CD4-positive, CD25-positive, alpha-beta regulatory T cell (primary cell): Measurements from ENCODE around the gene LAMTOR4. TPM values are rescaled to one million over a fixed set of nuclear protein-coding genes. Genes with fewer than 3 reads are reported as not detected.

ENCODE experiments used
- ATAC-seq, 2 donors: fragments of 150-1000 bp; cut with Tn5 transposase; one replicate each; pipeline ENCODE4 v1.10.0; 2021; ENCODE audit warnings: low read depth in 2 of 2, moderate number of reproducible peaks in 2 of 2, moderate library complexity in 1 of 2
- DNase-seq, 3 donors: peaks; one replicate each; pipeline versions ENCODE4 v3.0.0 to v3.0.0-alpha.2; 2012 to 2022; ENCODE audit warnings: mixed read lengths in 1 of 3
- H3K27ac ChIP-seq: one replicate; pipeline ENCODE4 v1.7.0; 2013; ENCODE audit warnings: mild to moderate bottlenecking, low read length; ENCODE audit not compliant: insufficient read depth, poor library complexity, severe bottlenecking
- H3K27me3 ChIP-seq: one replicate; pipeline ENCODE4 v1.7.0; 2013; ENCODE audit warnings: low read length; ENCODE audit not compliant: control insufficient read depth, insufficient read depth
- H3K36me3 ChIP-seq: one replicate; pipeline ENCODE4 v1.7.0; 2013; ENCODE audit warnings: mild to moderate bottlenecking, low read length, moderate library complexity; ENCODE audit not compliant: control insufficient read depth, insufficient read depth
- H3K4me1 ChIP-seq: 2 replicates; pipeline ENCODE4 v1.7.0; 2013; ENCODE audit warnings: mild to moderate bottlenecking, low read length; ENCODE audit not compliant: insufficient read depth, control insufficient read depth, poor library complexity, severe bottlenecking
- H3K4me3 ChIP-seq: one replicate; pipeline ENCODE4 v1.7.0; 2013; ENCODE audit warnings: low read depth, mild to moderate bottlenecking, low read length, moderate library complexity
- H3K9me3 ChIP-seq, 2 experiments: 1 replicate in 1 of 2; 2 replicates in 1 of 2; pipeline ENCODE4 v1.7.0; 2013; ENCODE audit warnings: low read length in 2 of 2, mild to moderate bottlenecking in 1 of 2, moderate library complexity in 1 of 2; ENCODE audit not compliant: control insufficient read depth in 2 of 2
- H3K27ac Mint-ChIP-seq, 3 donors: one replicate each; pipeline ENCODE4 v1.8.0; 2020 to 2022; ENCODE audit warnings: mild to moderate bottlenecking in 3 of 3, mixed read lengths in 3 of 3, moderate library complexity in 2 of 3
- H3K27me3 Mint-ChIP-seq: one replicate; pipeline ENCODE4 v1.8.0; 2022; ENCODE audit warnings: mild to moderate bottlenecking, mixed read lengths
- H3K36me3 Mint-ChIP-seq: one replicate; pipeline ENCODE4 v1.8.0; 2020; ENCODE audit warnings: mixed read lengths
- H3K4me1 Mint-ChIP-seq, 4 donors: one replicate each; pipeline ENCODE4 v1.8.0; 2020 to 2022; ENCODE audit warnings: mixed read lengths in 4 of 4, mild to moderate bottlenecking in 1 of 4
- H3K4me3 Mint-ChIP-seq, 4 donors: one replicate each; pipeline ENCODE4 v1.8.0; 2020 to 2022; ENCODE audit warnings: mild to moderate bottlenecking in 4 of 4, mixed read lengths in 4 of 4, moderate library complexity in 3 of 4
- H3K9me3 Mint-ChIP-seq, 7 donors: one replicate each; pipeline ENCODE4 v1.8.0; 2020 to 2022; ENCODE audit warnings: mixed read lengths in 7 of 7, mild to moderate bottlenecking in 3 of 7, moderate library complexity in 2 of 7
- polyA plus RNA-seq, 4 donors: library from polyadenylated mRNA; unstranded; fragments of 300-500 nt; fragmentation: Illumina TruSeq; gene quantifications; one replicate each; pipeline ENCODE4 v1.2.3, GENCODE V29; 2021
- total RNA-seq: library from RNA; stranded (reverse); gene quantifications from one replicate; pipeline ENCODE4 v1.2.3, GENCODE V29; 2022

Gene LAMTOR4
- total and polyA plus RNA-seq, 5 donors from 2014 or later, result 136 to 474 (median 460) TPM

DNA sequence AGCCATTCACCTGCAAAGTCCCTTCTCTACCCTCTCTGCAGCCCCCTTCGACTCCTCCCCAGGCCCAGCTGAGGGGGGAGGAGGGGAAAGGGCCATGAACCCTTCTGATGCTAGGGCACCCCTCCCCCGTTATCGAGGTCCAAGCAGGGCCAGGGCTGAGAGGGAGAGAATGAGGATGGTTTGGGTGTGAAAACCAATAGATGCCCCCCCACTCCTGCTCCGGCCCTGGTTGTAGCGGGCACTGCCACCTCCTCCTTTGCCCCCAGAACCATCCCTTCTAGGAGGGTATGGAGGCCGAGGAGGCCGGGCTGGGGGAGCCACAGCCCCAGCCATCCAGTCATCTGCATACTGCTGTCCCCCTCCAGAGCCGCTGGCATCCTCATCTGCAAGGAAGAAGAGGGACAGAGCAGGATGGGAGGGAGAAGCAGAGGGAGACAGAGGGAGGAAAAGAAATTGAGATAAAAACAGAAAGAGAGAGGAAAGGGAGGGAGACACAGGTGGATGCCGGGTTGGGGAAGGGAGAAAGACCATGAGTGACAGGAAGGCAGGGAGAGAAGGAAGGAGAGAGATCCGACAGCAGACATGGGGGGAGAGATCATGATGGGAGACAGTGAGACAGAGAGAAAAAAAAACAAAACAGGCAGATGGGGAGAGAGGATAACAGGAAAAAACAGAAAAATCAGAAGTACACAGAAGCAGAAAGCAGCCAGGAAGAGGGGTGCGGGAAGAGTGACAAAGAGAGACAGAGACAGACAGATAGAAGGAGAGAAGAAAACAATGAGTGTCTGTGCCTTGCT is 21.6 kb downstream of the LAMTOR4 start:
- H3K27me3 ChIP-seq, result no peaks in the 10 kb centered on the region
- H3K27ac Mint-ChIP-seq, result peak overlapping the region; percentile 86 to 98 (median 90)
- no peaks in the 10 kb centered on the region for H3K9me3 ChIP-seq
- H3K9me3 Mint-ChIP-seq, result peaks cover 0 to 3% (median 0%) of the 10 kb centered on the region in 7 donors
- peak overlapping the region; percentile 79 to 93 (median 84) for H3K4me3 Mint-ChIP-seq
- peaks cover 69% of the 10 kb centered on the region for H3K4me1 ChIP-seq
- ATAC-seq, result no peak
- peaks cover 54% of the 10 kb centered on the region for H3K27me3 Mint-ChIP-seq
- H3K36me3 Mint-ChIP-seq, result no peaks in the 10 kb centered on the region
- peak overlapping the region; percentile 54 for H3K27ac ChIP-seq
- no peak for DNase-seq
- H3K36me3 ChIP-seq, result no peaks in the 10 kb centered on the region
- H3K4me1 Mint-ChIP-seq, result peaks cover 8 to 71% (median 47%) of the 10 kb centered on the region in 4 donors
- H3K4me3 ChIP-seq, result no peak overlapping the region

- no peaks in the 10 kb centered on the region for H3K27me3 ChIP-seq
- Mint-ChIP-seq H3K27ac (peak overlapping the region in 2 of 3 donors; percentile 86 to 92), H3K9me3 (peaks cover 0 to 3% (median 0%) of the 10 kb centered on the region in 7 donors), H3K36me3 (no peaks in the 10 kb centered on the region), H3K27me3 (peaks cover 52% of the 10 kb centered on the region), H3K4me1 (peaks cover 8 to 69% (median 44%) of the 10 kb centered on the region in 4 donors), H3K4me3 (peak overlapping the region; percentile 79 to 93 (median 84))
- no peak overlapping the region for H3K4me3 ChIP-seq
- peaks cover 60% of the 10 kb centered on the region for H3K4me1 ChIP-seq
- H3K9me3 ChIP-seq, result no peaks in the 10 kb centered on the region
- H3K27ac ChIP-seq, result peak overlapping the region; percentile 23
- peak; percentile 23 to 36 for ATAC-seq
- peak in 1 of 3 donors; percentile 61 for DNase-seq
- H3K36me3 ChIP-seq, result no peaks in the 10 kb centered on the region
Measured at GRCh38 chr7:100171087-100171681, 22.5 kb downstream of the LAMTOR4 start.

DNA sequence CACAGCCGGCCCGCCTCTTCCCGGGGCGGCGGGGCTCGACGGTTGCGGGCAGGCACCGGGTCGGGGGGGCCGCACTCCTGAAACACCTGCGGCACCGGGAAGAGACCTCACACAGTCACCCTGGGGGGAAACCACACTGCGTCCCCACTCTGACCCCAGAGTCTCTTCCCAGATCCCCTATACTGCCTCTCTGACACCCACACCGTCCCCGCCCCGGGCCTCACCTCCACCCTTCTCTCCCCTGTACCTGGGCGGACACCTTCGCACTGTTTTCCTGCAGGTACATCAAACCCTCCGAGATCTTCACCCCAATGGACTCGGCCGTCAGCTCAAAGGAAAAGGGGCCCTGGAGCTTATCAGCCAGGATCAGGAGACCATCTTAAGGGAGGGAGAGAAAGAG is 23.1 kb downstream of the LAMTOR4 start:
- H3K4me1 ChIP-seq, result peaks cover 55% of the 10 kb centered on the region
- no peak overlapping the region for H3K4me3 ChIP-seq
- H3K27me3 ChIP-seq, result no peaks in the 10 kb centered on the region
- Mint-ChIP-seq H3K9me3 (no peaks in the 10 kb centered on the region), H3K27ac (peak overlapping the region in 1 of 3 donors; percentile 90), H3K4me1 (peaks cover 3 to 69% (median 41%) of the 10 kb centered on the region in 4 donors), H3K27me3 (peaks cover 46% of the 10 kb centered on the region), H3K4me3 (peak overlapping the region; percentile 50 to 87 (median 74)), H3K36me3 (no peaks in the 10 kb centered on the region)
- DNase-seq (peak in 1 of 3 donors; percentile 27), ATAC-seq (no peak)
- H3K36me3 ChIP-seq, result no peaks in the 10 kb centered on the region
- H3K27ac ChIP-seq, result peak overlapping the region; percentile 19
- H3K9me3 ChIP-seq, result no peaks in the 10 kb centered on the region

GRCh38 chr7:100173806-100174495 is 25.2 kb downstream of the LAMTOR4 start:
- Histone ChIP-seq H3K36me3 (no peaks in the 10 kb centered on the region), H3K4me1 (peaks cover 44% of the 10 kb centered on the region), H3K4me3 (no peak overlapping the region), H3K27ac (no peak overlapping the region), H3K9me3 (peaks cover 0 to 4% of the 10 kb centered on the region in 2 experiments), H3K27me3 (no peaks in the 10 kb centered on the region)
- H3K36me3 Mint-ChIP-seq, result no peaks in the 10 kb centered on the region
- peak overlapping the region in 2 of 3 donors; percentile 52 to 74 for H3K27ac Mint-ChIP-seq
- peak overlapping the region in 2 of 4 donors; percentile 2 to 56 for H3K4me3 Mint-ChIP-seq
- peaks cover 0 to 2% (median 0%) of the 10 kb centered on the region in 7 donors for H3K9me3 Mint-ChIP-seq
- ATAC-seq (no peak), DNase-seq (no peak)
- peaks cover 3 to 60% (median 25%) of the 10 kb centered on the region in 4 donors for H3K4me1 Mint-ChIP-seq
- H3K27me3 Mint-ChIP-seq, result peaks cover 31% of the 10 kb centered on the region

GRCh38 chr7:100174582-100174981 is 25.9 kb downstream of the LAMTOR4 start:
- peaks cover 3 to 60% (median 23%) of the 10 kb centered on the region in 4 donors for H3K4me1 Mint-ChIP-seq
- Histone ChIP-seq H3K27me3 (no peaks in the 10 kb centered on the region), H3K9me3 (peaks cover 0 to 4% of the 10 kb centered on the region in 2 experiments), H3K27ac (no peak overlapping the region), H3K36me3 (no peaks in the 10 kb centered on the region), H3K4me1 (peaks cover 41% of the 10 kb centered on the region), H3K4me3 (no peak overlapping the region)
- peaks cover 0 to 2% (median 0%) of the 10 kb centered on the region in 7 donors for H3K9me3 Mint-ChIP-seq
- H3K27me3 Mint-ChIP-seq, result peaks cover 24% of the 10 kb centered on the region
- H3K4me3 Mint-ChIP-seq, result peak overlapping the region in 2 of 4 donors; percentile 37 to 53
- H3K36me3 Mint-ChIP-seq, result no peaks in the 10 kb centered on the region
- no peak for DNase-seq
- ATAC-seq, result no peak
- H3K27ac Mint-ChIP-seq, result peak overlapping the region in 1 of 3 donors; percentile 27

GRCh38 chr7:100175296-100175935 is 26.7 kb downstream of the LAMTOR4 start:
- no peak overlapping the region for H3K4me3 ChIP-seq
- H3K27me3 ChIP-seq, result no peaks in the 10 kb centered on the region
- ATAC-seq, result no peak
- H3K9me3 Mint-ChIP-seq, result peaks cover 0 to 2% (median 0%) of the 10 kb centered on the region in 7 donors
- H3K27ac Mint-ChIP-seq, result peak overlapping the region in 2 of 3 donors; percentile 47 to 83
- H3K27me3 Mint-ChIP-seq, result peaks cover 17% of the 10 kb centered on the region
- no peak for DNase-seq
- H3K4me3 Mint-ChIP-seq, result peak overlapping the region in 3 of 4 donors; percentile 53 to 66 (median 66)
- H3K36me3 Mint-ChIP-seq, result no peaks in the 10 kb centered on the region
- H3K9me3 ChIP-seq, result peaks cover 0 to 4% of the 10 kb centered on the region in 2 experiments
- no peak overlapping the region for H3K27ac ChIP-seq
- H3K4me1 ChIP-seq, result peaks cover 39% of the 10 kb centered on the region
- peaks cover 3 to 59% (median 24%) of the 10 kb centered on the region in 4 donors for H3K4me1 Mint-ChIP-seq
- H3K36me3 ChIP-seq, result no peaks in the 10 kb centered on the region
